NCI-H2227 treated with DMSO at 0.1 percent for 48 hours (cell line): ENCODE results near the gene CEMIP.

Experiments
- DNase-seq: peaks from one replicate; lab custom pipeline; 2025; lab: John Stamatoyannopoulos, UW

The CEMIP gene

DNA sequence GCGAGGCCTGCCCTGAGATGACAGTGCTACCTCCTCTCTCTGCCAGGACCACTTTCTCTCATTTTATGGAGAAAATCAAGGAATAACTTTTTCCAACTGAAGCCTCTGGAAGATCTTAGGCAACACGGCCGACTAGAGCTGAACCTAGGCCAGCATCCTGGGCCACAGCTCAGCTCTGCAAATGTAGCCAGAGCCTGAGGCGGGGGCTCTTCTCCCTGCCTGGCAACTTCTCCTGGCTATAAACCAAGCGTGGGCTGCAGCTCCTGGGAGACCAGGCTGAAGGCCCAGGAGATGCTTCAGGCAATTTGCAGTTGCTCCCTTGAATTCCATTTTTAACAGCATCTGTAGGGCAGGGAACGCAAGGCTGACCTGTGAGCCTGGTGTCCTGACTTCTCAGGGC is 74.9 kb downstream of the CEMIP start:
- DNase-seq = no peak

DNA sequence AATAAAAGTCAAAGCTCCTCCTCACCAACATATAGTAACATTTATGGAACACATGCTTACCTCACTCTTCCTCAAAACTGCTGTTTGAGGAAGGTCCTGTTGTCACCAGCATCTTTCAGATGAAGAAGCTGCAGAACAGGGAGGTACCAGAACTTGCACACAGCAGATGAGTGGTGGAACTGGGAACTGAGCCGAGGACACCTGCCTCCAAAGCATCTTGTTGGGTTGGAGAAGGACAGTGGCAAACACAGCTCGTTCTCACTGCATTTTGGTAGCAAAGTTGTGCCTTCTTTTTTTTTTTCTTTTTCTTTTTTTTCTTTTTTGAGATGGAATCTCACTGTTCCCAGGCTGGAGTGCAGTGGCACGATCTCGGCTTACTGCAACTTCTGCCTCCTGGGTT is 76.0 kb downstream of the CEMIP start:
- no peak for DNase-seq

DNA sequence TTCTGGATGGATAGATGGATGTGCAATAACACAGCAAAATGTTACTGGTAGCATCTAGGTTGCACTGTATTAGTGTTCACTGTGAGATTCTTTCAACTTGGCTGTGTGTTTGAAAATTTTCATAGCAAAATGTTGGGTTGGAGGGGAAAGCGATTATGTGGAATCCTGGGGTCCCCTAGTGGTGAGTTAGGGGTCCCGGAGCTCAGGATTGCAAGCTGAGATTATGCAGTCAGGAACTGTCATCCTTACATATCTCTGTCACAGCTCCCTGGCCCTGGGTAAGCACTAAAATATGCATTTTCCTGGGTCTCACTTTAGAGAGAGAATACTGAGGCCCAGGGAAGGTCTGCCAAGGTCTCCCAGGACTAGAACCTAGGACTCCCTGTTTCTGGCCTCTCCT is 77.2 kb downstream of the CEMIP start:
- no peak for DNase-seq

DNA sequence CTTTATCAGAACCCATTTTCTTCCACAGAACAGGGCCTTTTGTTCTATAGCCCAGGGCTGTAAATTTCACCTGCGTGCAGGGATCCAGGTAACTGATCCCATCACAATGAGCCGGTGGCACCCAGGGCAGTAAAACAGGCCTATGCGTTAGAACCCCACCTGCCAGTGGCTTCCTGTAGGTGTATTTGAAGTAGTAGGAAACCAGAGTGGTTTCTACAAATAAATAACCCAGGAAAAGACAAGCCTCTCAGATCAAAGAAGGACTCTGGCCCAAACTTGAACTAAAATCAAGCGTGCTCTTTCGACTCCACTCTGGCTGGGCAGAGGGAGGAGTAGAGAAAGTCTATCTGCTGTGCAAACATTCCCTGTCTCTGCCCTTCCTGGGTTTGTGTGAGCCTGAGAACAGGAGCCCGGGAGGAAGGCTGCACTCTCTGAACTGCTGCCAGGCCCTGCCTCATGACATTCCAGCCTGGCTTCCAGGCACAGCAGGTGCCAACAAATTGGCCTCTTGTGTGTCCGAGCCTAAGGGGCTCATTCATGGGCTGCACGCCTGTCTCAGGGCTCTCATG is 77.7 kb downstream of the CEMIP start:
- no peak for DNase-seq

DNA sequence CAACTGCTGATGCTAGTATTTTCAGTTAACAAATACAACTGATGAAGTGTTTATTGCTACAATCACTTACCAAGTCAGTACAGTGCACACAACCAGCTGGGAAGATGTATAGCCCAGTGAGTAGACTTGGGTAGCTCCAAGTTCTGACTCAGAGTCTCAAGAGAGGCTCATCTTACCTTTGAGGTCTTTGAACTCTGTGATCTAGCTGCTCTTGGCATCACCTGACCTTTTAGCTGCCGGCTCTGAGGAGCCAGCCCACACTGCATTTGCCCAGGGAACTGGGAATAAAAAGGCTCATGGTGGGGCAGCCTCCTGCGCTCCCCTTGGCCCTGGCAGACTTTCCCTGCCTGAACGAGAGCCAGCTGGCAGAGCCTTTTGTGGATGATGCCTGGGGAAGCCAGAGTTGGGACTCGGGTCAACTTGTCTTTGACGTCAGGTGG is 82.6 kb downstream of the CEMIP start:
- no peak for DNase-seq

DNA sequence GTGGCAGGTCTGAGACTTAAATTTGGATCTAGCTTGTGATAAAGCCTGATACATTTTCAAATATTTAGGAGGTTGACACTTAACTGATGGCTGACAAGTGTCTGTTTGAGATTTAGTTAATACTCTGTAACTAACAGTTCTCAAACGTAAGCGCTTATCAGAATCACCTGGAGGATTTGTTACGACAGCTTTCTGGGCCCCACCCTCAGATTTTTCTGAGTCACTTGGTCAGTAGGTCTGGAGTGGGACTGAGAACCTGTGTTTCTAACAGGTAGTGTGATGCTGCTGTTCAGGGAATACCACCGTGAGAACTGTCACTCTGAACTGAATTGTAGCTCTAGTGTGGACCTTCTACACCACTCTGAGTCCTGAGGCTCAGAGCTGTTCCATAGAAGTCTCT is 85.5 kb downstream of the CEMIP start:
- no peak for DNase-seq

DNA sequence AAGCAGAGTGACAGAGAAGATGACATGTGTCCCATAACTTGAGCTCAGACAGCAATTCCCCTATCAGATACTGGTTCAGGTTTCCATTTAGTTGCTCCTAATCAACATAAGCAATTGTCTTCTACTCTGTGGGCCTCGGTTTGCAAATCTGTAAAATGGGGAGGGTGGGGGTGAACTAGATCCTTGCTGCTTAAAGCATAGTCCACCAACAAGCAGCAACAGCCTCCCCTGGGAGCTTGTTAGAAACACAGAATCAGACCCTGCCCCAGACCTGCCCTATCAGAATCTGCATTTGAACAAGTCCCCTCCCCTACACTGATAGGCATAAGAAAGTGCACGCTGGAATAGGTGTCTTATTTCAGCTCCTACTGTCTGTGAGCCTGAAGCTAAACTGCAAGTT is 87.8 kb downstream of the CEMIP start:
- no peak for DNase-seq

DNA sequence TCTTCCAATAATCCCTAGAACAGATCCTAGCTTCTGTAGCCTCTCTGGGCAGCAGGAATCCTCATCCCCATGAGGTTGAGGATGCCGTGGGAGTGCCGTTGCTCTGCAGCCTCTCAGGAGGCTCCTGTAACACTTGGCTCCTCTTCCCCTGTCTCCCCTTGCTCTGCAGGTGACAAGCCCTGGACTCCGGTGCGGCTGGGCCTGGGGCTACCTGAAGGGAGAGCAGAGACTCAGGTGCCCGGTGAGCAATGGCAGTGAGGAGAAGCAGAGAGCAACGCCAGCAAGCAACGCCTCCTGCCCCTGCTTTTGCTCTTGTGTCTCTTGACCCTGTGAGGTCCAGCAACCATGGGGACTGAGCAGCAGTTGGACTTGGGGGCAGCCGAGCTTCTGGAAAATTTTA is 91.2 kb downstream of the CEMIP start:
- no peak for DNase-seq

DNA sequence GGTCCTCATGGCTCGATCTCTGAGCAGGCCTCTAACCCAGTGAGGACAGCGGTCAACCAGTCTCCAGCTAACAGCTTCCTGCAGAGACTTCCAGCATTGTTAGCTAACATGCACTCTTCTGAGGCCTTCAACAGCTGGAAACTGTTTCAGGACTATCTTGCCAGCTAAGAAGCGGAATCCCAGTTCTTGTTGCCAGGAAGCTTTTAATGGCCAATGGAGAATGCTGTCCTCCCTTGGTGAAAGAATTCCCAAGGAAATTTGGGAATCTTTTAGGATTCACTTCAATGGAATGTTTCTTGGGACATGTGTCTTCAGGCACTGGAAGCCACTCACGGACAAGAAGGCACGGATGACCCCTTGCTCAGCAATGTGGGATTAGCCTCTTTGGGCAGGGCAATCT is 91.7 kb downstream of the CEMIP start:
- no peak for DNase-seq

DNA sequence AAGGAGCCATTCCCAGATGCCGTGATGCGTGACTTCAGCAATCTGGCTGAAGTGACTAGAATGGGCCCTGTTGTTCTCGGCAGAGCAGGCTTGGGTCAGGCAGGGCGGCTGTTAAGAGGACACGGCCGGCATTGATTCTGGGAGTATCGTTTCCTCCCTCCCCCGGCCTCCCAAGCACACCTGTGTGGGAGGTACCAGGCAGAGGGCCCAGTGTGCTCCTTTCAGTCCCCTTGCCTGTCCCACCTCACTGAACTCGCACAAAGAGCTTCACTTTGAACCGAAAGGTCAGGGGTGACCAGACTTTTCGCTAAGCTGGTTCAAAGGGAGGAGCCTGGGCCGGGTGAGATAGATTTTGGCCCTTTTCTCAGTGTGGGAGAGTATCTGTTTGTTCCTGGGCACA is 92.7 kb downstream of the CEMIP start:
- DNase-seq = no peak

DNA sequence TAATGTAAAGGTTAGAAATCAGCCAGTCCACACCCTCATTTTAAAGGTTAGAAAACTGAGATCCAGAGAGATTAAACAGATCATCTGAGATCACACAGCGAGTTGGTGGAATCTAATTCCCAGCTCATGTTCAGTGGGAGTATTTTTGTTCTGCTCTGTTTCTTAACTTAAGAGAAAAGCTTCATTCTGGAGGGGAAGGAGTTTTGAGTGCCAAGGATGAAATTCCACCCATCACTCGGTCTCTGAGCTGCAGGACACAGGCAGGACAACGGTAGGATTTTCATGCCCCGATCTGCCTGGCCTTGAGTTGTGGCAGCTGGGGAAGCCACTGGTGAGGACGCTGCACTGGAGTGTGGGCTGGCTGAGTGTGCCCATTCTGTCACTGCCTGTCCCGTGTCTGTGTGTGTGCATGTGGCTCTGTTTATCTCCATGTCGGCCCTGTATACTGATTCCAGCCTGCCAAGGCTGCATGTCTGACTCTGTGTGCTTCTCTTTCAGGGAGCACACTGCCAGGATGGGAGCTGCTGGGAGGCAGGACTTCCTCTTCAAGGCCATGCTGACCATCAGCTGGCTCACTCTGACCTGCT is 94.3 kb downstream of the CEMIP start:
- no peak for DNase-seq

DNA sequence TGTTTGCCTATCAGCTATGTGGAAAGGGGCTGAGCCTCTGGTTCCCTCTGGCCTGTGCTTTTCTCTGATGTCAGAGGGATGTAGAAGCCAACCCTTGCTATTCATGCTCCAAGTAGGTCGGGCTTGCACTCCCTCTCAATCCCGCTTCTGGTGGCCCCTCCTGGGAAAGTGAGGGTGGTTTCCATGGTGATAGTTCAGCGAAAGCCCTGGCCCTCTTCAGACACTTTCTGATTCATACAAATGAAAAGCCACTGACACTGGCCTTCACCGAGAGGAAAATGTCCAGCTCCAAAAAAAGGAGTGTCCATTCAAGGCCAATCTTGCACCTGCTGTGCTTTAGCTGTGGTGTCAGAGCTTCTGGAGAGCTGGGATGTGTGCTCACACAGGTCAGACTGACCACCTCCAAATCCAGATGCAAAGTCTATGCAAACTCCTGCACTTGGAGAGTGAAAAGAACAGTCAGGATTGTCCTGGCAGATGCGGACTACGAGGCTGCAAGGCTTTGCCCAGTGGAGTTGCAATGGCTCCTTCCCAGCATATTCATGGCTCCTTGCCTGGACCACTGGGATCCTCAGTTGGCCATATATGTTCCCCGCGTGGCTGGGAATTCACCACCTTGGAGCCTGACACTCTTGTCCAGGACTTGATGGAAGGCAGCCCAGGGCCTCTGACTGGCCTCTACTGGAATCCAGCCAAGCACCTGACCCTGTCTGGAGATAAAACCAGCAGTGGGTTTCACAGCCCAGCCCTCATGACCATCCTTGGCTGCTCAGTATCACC is 96.6 kb downstream of the CEMIP start:
- DNase-seq = no peak

DNA sequence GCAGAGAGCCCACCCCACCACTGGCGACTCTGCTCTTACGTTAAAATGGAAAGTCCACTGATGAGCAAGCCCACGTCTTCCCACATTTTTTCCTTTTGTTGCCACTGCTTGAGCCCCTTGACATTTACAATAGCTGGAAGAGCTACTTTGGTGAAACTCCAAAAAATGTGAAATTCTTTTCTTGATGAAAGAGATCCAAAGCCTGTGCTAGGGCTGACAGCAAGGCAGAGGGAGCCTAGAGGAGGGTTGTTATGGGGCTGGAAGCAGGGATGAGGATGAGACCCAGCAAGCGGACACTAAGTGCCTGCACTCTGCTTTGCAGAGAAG is 97.1 kb downstream of the CEMIP start:
- DNase-seq = no peak

DNA sequence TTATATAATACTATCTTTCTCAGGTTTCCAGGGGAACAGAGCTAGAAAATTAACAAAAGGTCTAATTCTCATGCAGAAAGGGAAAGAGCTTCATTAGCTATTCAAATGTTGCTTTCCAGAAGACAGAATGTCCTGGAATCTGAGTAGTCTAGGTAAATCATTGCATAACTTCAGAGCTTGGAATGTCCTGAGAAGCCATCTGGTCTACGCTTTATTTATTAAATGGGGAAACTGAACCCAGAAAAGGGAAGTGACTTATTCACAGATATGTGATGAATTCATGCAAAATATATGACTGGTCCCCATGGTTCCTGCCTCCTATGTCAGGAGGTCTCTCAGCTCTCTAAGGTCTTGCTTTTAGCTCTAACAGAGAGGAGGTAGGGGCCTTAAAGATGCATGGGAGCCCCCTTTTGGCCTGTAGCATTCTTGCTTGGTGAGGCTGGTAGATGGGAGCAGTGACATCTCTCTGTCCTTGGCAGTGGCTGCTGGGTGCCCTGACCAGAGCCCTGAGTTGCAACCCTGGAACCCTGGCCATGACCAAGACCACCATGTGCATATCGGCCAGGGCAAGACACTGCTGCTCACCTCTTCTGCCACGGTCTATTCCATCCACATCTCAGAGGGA is 99.2 kb downstream of the CEMIP start:
- no peak for DNase-seq

DNA sequence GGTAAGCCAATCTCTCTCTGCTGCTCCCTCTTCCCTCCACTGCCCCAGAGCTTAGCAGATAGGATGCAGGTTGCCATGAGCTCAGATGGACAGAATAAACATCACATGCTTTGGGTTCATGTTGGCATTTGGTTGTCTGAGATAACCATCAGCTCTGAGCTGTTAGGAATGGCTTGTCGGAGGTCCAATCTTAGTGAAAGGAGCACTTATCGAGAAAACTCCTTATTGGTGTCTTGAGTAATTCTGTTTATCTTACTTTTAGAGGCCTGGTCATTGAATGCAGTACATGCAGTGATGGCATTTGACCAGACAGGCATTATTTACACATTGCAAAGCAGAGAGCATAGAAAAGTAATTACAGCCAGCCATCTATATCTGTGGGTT is 99.7 kb downstream of the CEMIP start:
- no peak for DNase-seq

DNA sequence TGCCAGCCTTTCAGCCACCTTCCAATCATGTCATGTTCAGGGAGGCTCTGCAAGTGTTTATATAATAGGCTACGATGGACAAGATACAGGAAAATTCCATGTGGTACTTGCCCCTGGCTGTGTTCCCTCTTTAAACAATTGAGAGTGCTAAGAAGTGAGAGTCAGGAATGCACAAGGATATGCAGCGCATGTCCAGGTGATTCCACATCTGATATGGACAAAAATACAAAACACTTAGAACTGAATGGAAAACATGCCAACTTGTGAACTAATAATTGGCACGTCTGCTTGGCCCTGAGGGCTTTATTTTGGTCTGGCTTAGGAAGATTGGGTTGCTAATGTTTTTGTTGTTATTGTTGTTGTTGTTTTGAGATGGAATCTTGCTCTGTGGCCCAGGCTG is 100.9 kb downstream of the CEMIP start:
- DNase-seq = no peak

DNA sequence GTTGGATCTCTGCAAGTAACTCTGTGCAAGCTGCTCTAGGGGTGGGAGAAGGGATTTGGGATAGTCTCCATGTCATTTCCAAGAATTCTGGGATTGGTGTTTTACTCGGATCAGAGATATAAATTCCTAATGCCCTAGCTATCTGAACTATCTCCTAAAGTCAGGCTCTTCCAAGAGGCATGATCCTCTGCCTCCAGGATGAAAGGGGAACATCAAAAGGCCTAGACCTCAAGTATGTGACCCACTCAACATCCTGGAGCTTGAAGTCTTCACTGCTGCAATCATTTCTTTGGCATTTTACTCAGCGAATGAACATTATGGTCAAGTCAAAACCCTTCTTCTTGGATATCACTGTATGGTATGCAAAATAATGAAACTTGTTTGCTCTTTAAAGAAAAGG is 104.5 kb downstream of the CEMIP start:
- no peak for DNase-seq

DNA sequence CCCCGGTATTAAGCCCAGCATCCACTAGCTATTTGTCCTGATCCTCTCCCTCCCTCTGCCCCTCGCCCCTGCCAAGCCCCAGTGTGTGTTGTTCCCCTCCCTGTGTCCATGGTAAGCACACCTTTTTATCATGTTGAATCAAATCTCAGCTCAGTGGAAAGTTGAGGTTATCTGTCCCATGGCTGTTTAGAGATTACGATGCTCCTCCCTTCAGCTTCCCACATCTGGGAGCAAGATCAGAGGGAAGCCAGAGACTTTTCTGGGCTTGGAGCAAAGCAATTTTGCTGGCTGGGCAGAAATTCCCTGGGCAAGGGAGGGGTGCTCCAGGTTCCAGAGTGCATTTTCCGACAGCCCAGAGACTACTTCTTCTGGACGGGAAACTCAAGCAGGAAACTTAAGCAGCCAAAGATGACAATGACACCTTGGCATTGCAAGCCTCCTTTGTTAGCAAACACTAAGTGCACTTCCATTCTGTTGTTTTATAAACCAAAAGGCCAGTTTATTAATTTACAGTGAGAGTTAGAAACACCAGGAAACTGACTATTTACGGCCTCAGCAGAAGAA is 105.9 kb downstream of the CEMIP start:
- no peak for DNase-seq

DNA sequence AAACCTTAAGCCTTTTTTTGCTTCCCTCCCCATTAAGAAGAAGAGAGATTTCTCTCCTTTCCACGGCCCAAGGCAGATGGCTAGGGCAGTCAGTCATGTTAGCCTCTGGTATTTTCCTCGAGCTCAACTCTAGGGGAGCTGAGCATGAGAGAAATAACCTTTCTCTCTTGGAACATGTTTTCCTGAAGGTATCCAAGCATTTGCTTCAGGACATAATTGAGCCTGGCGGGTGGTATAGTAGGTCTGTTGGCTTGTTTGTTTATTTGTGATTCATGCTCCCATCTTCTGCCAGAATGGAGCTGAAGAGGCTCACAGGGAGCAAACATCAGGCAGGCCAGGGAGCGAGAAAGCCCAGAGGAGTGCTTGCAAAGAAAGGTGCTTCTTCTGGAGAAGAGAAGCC is 108.0 kb downstream of the CEMIP start:
- peak; percentile 21 for DNase-seq

DNA sequence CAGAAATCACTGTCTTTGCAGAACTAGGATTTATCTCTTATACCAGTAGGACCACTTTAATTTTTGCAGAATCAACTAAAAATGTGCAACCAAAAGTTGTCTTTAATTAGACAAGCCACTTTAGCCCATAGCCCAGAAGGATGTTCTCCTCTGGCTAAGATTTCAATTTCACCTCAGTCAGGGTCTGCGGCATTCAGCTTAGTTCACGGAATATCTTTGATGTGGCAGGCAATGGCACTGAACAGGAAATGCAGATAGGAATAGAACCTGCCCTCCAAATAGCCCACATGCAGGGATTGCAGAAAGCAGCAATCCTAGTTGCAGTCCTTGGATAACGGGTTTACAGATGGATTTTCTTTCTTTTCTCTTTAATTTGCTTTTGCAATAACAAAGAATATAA is 109.7 kb downstream of the CEMIP start:
- no peak for DNase-seq

DNA sequence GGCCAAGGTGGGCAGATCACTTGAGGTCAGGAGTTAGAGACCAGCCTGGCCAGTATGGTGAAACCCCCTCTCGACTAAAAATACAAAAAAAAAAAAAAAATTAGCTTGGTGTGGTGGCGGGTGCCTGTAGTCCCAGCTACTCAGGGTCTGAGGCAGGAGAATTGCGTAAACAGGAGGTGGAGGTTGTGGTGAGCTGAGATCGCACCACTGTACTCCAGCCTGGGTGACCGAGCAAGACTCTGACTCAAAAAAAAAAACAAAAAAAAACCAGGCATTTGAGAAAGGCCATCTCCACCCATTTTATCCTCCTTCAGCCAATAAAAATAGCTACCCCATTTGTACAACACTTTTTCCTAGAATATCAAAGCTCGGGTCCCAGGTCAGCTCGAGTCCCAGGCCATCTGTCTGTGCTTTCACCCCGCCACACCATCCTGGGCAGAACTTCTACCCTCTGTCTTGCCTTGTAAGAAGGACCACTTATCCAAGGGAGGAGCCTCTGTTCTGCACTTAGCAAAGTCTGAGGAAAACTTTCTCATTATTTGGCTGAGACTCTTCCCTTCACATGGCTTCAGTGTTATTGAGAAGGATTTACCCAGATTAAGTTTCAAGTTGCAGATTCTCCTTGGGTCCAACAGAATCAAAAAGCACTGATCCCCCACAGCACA is 111.3 kb downstream of the CEMIP start:
- DNase-seq = no peak

DNA sequence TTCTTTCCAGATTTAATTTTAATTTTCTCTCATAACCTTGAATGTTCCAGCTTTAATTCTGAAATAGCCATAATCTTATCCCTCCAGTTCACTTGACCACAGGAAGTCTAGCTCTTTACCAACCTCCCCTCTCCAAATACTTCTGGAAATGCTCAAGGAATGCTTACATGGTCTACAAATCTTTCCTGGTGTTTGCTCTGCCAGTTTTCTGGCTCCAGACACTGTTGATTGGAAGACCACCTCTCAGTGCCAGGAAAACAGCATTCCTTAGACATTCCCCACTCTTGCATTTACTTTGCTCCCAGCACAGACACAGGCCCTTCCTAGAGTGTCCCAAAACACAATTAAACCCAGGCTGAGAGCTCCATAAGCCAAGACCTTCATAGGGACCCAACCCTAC is 111.8 kb downstream of the CEMIP start:
- DNase-seq = no peak

DNA sequence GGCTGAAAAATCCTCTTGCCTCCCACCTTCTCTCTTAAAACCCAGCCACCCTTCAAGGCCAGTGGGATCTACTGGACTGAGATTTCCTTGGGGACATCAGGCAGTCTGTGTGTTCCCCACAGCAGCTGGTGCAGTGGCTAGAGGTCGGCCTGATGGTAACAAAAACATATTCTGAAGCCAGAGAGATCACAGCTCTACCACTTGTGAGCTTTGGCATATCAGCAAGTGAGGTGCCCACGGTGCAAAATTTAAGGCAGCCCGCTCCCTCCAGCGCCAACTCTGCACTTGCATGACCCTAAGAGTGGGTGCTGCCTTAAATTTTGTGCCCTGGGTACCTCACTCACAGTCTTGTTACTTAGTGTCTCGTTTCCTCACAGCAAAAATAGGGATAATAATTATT is 113.2 kb downstream of the CEMIP start:
- no peak for DNase-seq
